HG03520 (cell line): Measurements from ENCODE around the gene SOX13.

Source experiments
- ATAC-seq: cut with Tn5 transposase; IDR thresholded peaks from one replicate; pipeline ENCODE4 v1.9.1; 2021; ENCODE audit warnings: mild to moderate bottlenecking, moderate library complexity; ENCODE audit not compliant: unreplicated experiment

Gene SOX13

GRCh38 chr1:204062106-204062505 is 10.8 kb upstream of the SOX13 start:
- ATAC-seq = no peak

- ATAC-seq = no peak
These were observed 7.5 kb upstream of the SOX13 start for GRCh38 chr1:204065174-204065985.

- ATAC-seq = no peak
These were observed 7.0 kb upstream of the SOX13 start for GRCh38 chr1:204065986-204066300.

- no peak for ATAC-seq
These were observed 5.0 kb upstream of the SOX13 start for GRCh38 chr1:204067935-204068334.

- ATAC-seq = no peak
These were observed 3.0 kb upstream of the SOX13 start for GRCh38 chr1:204069887-204070286.

- no peak for ATAC-seq
These were observed 2.0 kb upstream of the SOX13 start for GRCh38 chr1:204070895-204071294.

- no peak for ATAC-seq
These were observed 940 bp downstream of the SOX13 start for GRCh38 chr1:204073837-204074273.

- ATAC-seq = no peak
These were observed 1.6 kb downstream of the SOX13 start for GRCh38 chr1:204074274-204075138.

- no peak for ATAC-seq
These were observed 2.2 kb downstream of the SOX13 start for GRCh38 chr1:204075139-204075521.

GRCh38 chr1:204075890-204076846 is 3.3 kb downstream of the SOX13 start:
- ATAC-seq = no peak

GRCh38 chr1:204076891-204077290 is 4.0 kb downstream of the SOX13 start:
- ATAC-seq = no peak

- ATAC-seq = no peak
These were observed 5.2 kb downstream of the SOX13 start for GRCh38 chr1:204077979-204078696.

GRCh38 chr1:204079608-204079999 is 6.7 kb downstream of the SOX13 start:
- ATAC-seq = no peak

GRCh38 chr1:204080163-204080903 is 7.4 kb downstream of the SOX13 start:
- ATAC-seq = no peak

GRCh38 chr1:204081164-204081790 is 8.4 kb downstream of the SOX13 start:
- no peak for ATAC-seq

- no peak for ATAC-seq
These were observed 9.0 kb downstream of the SOX13 start for GRCh38 chr1:204081791-204082513.

GRCh38 chr1:204083491-204083890 is 10.6 kb downstream of the SOX13 start:
- ATAC-seq = no peak

GRCh38 chr1:204084247-204084772 is 11.4 kb downstream of the SOX13 start:
- ATAC-seq = no peak
